H9 (cell line): ENCODE results near the gene NKAIN4. TPM values are rescaled to one million over a fixed set of nuclear protein-coding genes. Genes with fewer than 3 reads are reported as not detected.

Experiments used
- DNase-seq: peaks from one replicate; pipeline ENCODE4 v3.0.0-alpha.2; 2017
- H2AFZ ChIP-seq: one replicate; pipeline ENCODE4 v1.6.1; 2013; ENCODE audit warnings: mild to moderate bottlenecking, low read length, control low read depth, moderate library complexity
- H2AK5ac ChIP-seq: 2 replicates; pipeline ENCODE4 v1.6.1; 2013; ENCODE audit warnings: low read length, control low read depth, mixed read lengths; ENCODE audit not compliant: insufficient read length
- H2BK120ac ChIP-seq: one replicate; pipeline ENCODE4 v1.6.1; 2013; ENCODE audit warnings: low read depth, mild to moderate bottlenecking, low read length, control low read depth, inconsistent platforms; ENCODE audit not compliant: poor library complexity, severe bottlenecking
- H2BK12ac ChIP-seq: 2 replicates; pipeline ENCODE4 v1.6.1; 2013; ENCODE audit warnings: low read length, control low read depth, mixed read lengths, low read depth; ENCODE audit not compliant: insufficient read length
- H2BK15ac ChIP-seq: 2 replicates; pipeline ENCODE4 v1.6.1; 2013; ENCODE audit warnings: low read depth, low read length, control low read depth
- H2BK20ac ChIP-seq: one replicate; pipeline ENCODE4 v1.6.1; 2013; ENCODE audit warnings: low read depth, mild to moderate bottlenecking, low read length, control low read depth, inconsistent platforms; ENCODE audit not compliant: poor library complexity, severe bottlenecking
- H2BK5ac ChIP-seq: 2 replicates; pipeline ENCODE4 v1.6.1; 2013; ENCODE audit warnings: low read length, control low read depth, mixed read lengths; ENCODE audit not compliant: insufficient read length
- H3K14ac ChIP-seq: 2 replicates; pipeline ENCODE4 v1.6.1; 2013; ENCODE audit warnings: low read length, control low read depth; ENCODE audit not compliant: insufficient read depth
- H3K18ac ChIP-seq: 2 replicates; pipeline ENCODE4 v1.6.1; 2013; ENCODE audit warnings: low read depth, mild to moderate bottlenecking, mixed read lengths, low read length, control low read depth; ENCODE audit not compliant: insufficient read length
- H3K23ac ChIP-seq: 2 replicates; pipeline ENCODE4 v1.6.1; 2013; ENCODE audit warnings: low read length, control low read depth, mixed read lengths, low read depth; ENCODE audit not compliant: insufficient read length
- H3K23me2 ChIP-seq: 2 replicates; pipeline ENCODE4 v1.6.1; 2013; ENCODE audit warnings: low read depth, mild to moderate bottlenecking, mixed read lengths, low read length, control low read depth; ENCODE audit not compliant: insufficient read length, poor library complexity, severe bottlenecking
- H3K27ac ChIP-seq: 2 replicates; pipeline ENCODE4 v1.5.1; 2013; ENCODE audit warnings: low read length, control low read depth, mixed read lengths, low read depth; ENCODE audit not compliant: insufficient read length
- H3K27me3 ChIP-seq: 2 replicates; pipeline ENCODE4 v1.6.1; 2013; ENCODE audit warnings: low read length, control low read depth, inconsistent platforms; ENCODE audit not compliant: insufficient read depth
- H3K4ac ChIP-seq: 2 replicates; pipeline ENCODE4 v1.6.1; 2013; ENCODE audit warnings: low read depth, mild to moderate bottlenecking, control low read depth, inconsistent platforms, low read length, moderate library complexity
- H3K4me1 ChIP-seq: 2 replicates; pipeline ENCODE4 v1.6.1; 2013; ENCODE audit warnings: low read length, control low read depth, inconsistent platforms; ENCODE audit not compliant: insufficient read depth
- H3K4me2 ChIP-seq: 2 replicates; pipeline ENCODE4 v1.6.1; 2013; ENCODE audit warnings: low read length, control low read depth, mixed read lengths; ENCODE audit not compliant: insufficient read length, insufficient read depth
- H3K56ac ChIP-seq: 2 replicates; pipeline ENCODE4 v1.6.1; 2013; ENCODE audit warnings: low read depth, mild to moderate bottlenecking, mixed read lengths, low read length, control low read depth; ENCODE audit not compliant: insufficient read length
- H3K79me1 ChIP-seq: 2 replicates; pipeline ENCODE4 v1.6.1; 2013; ENCODE audit warnings: low read depth, mild to moderate bottlenecking, moderate library complexity, low read length, control low read depth, inconsistent platforms; ENCODE audit not compliant: insufficient read depth, poor library complexity, severe bottlenecking
- H3K79me2 ChIP-seq: 2 replicates; pipeline ENCODE4 v1.6.1; 2013; ENCODE audit warnings: low read length, control low read depth, inconsistent platforms; ENCODE audit not compliant: insufficient read depth
- H3K9ac ChIP-seq: 2 replicates; pipeline ENCODE4 v1.6.1; 2013; ENCODE audit warnings: low read length, control low read depth, mixed read lengths; ENCODE audit not compliant: insufficient read length; ENCODE audit errors: extremely low read depth
- H3K9me3 ChIP-seq: one replicate; pipeline ENCODE4 v1.6.1; 2013; ENCODE audit warnings: low read depth, low read length, inconsistent platforms; ENCODE audit not compliant: control insufficient read depth
- H3T11ph ChIP-seq: one replicate; pipeline ENCODE4 v1.6.1; 2013; ENCODE audit warnings: mild to moderate bottlenecking, low read length, control low read depth, inconsistent platforms
- H4K20me1 ChIP-seq: one replicate; pipeline ENCODE4 v1.6.1; 2013; ENCODE audit not compliant: control insufficient read depth, insufficient read length, insufficient read depth
- H4K5ac ChIP-seq: 2 replicates; pipeline ENCODE4 v1.6.1; 2013; ENCODE audit warnings: low read depth, mild to moderate bottlenecking, mixed read lengths, low read length, control low read depth; ENCODE audit not compliant: insufficient read length
- H4K8ac ChIP-seq: replicated peaks from 2 replicates; pipeline ENCODE4 v1.6.1; 2013; ENCODE audit warnings: low read length, control low read depth, mixed read lengths, low read depth; ENCODE audit not compliant: insufficient read length
- H4K91ac ChIP-seq: 2 replicates; pipeline ENCODE4 v1.6.1; 2013; ENCODE audit warnings: low read depth, mild to moderate bottlenecking, moderate library complexity, mixed read lengths, low read length, control low read depth; ENCODE audit not compliant: insufficient read length
- H3K27ac Mint-ChIP-seq, 3 experiments: 2 replicates in 2 of 3; 3 replicates in 1 of 3; pipeline ENCODE4 v1.8.0; 2020 to 2021; ENCODE audit warnings: mixed read lengths in 3 of 3, mild to moderate bottlenecking in 1 of 3, moderate library complexity in 1 of 3
- H3K27me3 Mint-ChIP-seq: 2 replicates; pipeline ENCODE4 v1.8.0; 2021; ENCODE audit warnings: low read depth, mild to moderate bottlenecking, moderate library complexity, mixed read lengths
- H3K36me3 Mint-ChIP-seq, 3 experiments: 2 replicates in 2 of 3; 3 replicates in 1 of 3; pipeline ENCODE4 v1.8.0; 2020 to 2021; ENCODE audit warnings: low read depth in 3 of 3, mixed read lengths in 3 of 3; ENCODE audit not compliant: insufficient read depth in 1 of 3
- H3K4me1 Mint-ChIP-seq, 2 experiments: 2 replicates each; pipeline ENCODE4 v1.8.0; 2020; ENCODE audit warnings: mixed read lengths in 2 of 2
- H3K4me3 Mint-ChIP-seq, 2 experiments: 2 replicates in 1 of 2; 3 replicates in 1 of 2; pipeline ENCODE4 v1.8.0; 2020 to 2021; ENCODE audit warnings: mild to moderate bottlenecking in 2 of 2, mixed read lengths in 2 of 2, moderate library complexity in 1 of 2
- H3K9me3 Mint-ChIP-seq, 2 experiments: 2 replicates in 1 of 2; 3 replicates in 1 of 2; pipeline ENCODE4 v1.8.0; 2020; ENCODE audit warnings: mild to moderate bottlenecking in 2 of 2, mixed read lengths in 2 of 2, moderate library complexity in 1 of 2
- CTCF ChIP-seq: fragments of 200-600 bp; sonication (generic); conservative IDR thresholded peaks from 3 replicates; pipeline ENCODE4 v1.8.0; 2021; ENCODE audit warnings: antibody characterized with exemption, mild to moderate bottlenecking
- WGBS: extraction: QIAGEN DNeasy Blood & Tissue Kit; methylation state at CpG from one replicate; pipeline ENCODE4 v1.1.7; 2013; ENCODE audit warnings: missing lambda C conversion rate, low lambda C conversion rate, mixed read lengths; ENCODE audit not compliant: insufficient read length; ENCODE audit errors: extremely low coverage; 5-methylcytosine and 5-hydroxymethylcytosine counted together
- total RNA-seq: library from RNA; stranded (reverse); gene quantifications from 2 replicates; pipeline ENCODE4 v1.2.1, GENCODE V29; 2021

Gene NKAIN4
- total RNA-seq, 1 experiment from 2014 or later, result 20.9 TPM

GRCh38 chr20:63212792-63213191, 41.5 kb downstream of the NKAIN4 start:
- Mint-ChIP-seq H3K36me3 (peaks cover 37 to 73% (median 64%) of the 10 kb centered on the region in 3 experiments; a peak in 6 of 7 replicates), H3K27ac (no peak overlapping the region; a peak in 1 of 7 replicates), H3K4me3 (peak overlapping the region in 1 of 2 experiments; percentile 55; a peak in 1 of 5 replicates), H3K9me3 (no peaks in the 10 kb centered on the region), H3K27me3 (peaks cover 4% of the 10 kb centered on the region; the same call in 1 of the 2 replicates), H3K4me1 (peaks cover 25 to 29% of the 10 kb centered on the region in 2 experiments)
- H2BK120ac ChIP-seq, result no peak overlapping the region
- H3K79me1 ChIP-seq, result peaks cover 12% of the 10 kb centered on the region
- H3K56ac ChIP-seq, result no peak overlapping the region
- H2AK5ac ChIP-seq, result no peak overlapping the region
- H2BK15ac ChIP-seq, result no peak overlapping the region
- no peak overlapping the region for H2AFZ ChIP-seq
- H4K5ac ChIP-seq, result no peak overlapping the region
- peaks cover 3% of the 10 kb centered on the region for H4K20me1 ChIP-seq
- H3K18ac ChIP-seq, result no peak overlapping the region
- DNase-seq, result no peak
- H3K79me2 ChIP-seq, result peaks cover 44% of the 10 kb centered on the region
- no peak overlapping the region for H3K23ac ChIP-seq
- no peak overlapping the region for H3K27ac ChIP-seq
- no peak overlapping the region for H3K4ac ChIP-seq
- no peaks in the 10 kb centered on the region for H3K27me3 ChIP-seq
- no peak overlapping the region for H3K14ac ChIP-seq
- H2BK12ac ChIP-seq, result no peak overlapping the region
- H2BK5ac ChIP-seq, result no peak overlapping the region
- H3K9ac ChIP-seq, result no peak overlapping the region
- peaks cover 9% of the 10 kb centered on the region for H3K23me2 ChIP-seq
- no peak overlapping the region for H3K4me2 ChIP-seq
- H3K4me1 ChIP-seq, result no peaks in the 10 kb centered on the region
- H3T11ph ChIP-seq, result no peak overlapping the region
- TF ChIP-seq CTCF, result no peak
- no peak overlapping the region for H2BK20ac ChIP-seq
- no peaks in the 10 kb centered on the region for H3K9me3 ChIP-seq
- H4K91ac ChIP-seq, result no peak overlapping the region
- H4K8ac ChIP-seq, result no peak overlapping the region
- WGBS, result no CpG with 5 or more reads among the region's 5 CpGs
